ENCODE results near the gene TMEM175.

Gene TMEM175

DNA sequence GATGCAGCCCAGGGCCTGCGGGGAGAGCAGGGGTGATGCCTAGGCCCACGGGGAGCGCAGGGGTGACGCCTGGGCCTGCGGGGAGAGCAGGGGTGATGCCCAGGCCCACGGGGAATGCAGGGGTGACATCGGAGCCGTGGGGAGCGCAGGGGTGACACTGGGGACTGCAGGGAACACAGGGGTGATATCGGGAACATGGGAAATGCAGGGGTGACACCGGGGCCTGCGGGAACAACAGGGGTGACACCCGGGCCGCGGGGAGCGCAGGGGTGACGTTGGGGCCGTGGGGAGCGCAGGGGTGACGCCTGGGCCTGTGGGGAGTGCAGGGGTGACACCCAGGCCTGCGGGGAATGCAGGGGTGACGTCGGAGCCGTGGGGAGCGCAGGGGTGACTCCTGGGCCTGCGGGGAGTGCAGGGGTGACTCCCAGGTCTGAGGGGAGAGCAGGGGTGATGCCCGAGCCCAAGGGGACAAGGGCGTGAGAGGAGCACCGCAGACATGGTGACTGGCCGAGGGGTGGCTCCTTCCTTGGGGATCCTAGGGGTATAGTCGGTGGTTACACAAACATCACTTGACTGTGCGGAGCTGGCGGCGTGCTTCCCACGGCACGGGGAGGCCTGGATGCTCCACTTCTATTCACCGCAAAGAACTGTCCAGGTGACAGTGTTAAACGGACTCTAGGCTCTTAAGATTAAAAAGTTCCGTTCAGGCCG lies 38.1 kb upstream of the TMEM175 start:
- Mint-ChIP-seq H3K4me3 (no peak overlapping the region), H3K36me3 (no peaks in the 10 kb centered on the region), H3K4me1 (ENCODE audit: low read depth) (no peaks in the 10 kb centered on the region), H3K27me3 (no peaks in the 10 kb centered on the region), H3K27ac (no peak overlapping the region), H3K9me3 (ENCODE audit: low read depth) (no peaks in the 10 kb centered on the region)

DNA sequence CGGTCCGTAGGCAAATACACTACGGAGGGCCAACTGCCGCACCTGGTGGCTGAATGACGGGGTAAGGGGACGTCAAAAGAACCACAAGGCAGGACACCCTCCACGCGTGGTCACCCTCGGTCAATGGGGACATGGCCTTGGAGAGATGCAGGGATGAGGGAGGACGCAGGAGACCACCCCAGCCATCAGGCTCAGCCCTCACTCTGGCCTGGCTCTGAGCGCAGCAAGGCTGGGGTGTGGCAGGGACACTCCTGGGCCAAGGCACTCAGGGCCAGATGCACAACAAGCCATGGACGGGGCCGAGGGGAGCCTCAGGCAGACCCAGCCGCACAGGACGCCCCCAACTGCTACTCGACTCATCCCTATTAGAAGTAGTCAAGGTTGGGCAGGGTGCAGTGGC lies 36.7 kb upstream of the TMEM175 start:
- H3K4me3 Mint-ChIP-seq = no peak overlapping the region
- H3K27me3 Mint-ChIP-seq = no peaks in the 10 kb centered on the region
- no peaks in the 10 kb centered on the region for H3K4me1 Mint-ChIP-seq (ENCODE audit: low read depth)
- H3K9me3 Mint-ChIP-seq (ENCODE audit: low read depth) = no peaks in the 10 kb centered on the region
- no peaks in the 10 kb centered on the region for H3K36me3 Mint-ChIP-seq
- no peak overlapping the region for H3K27ac Mint-ChIP-seq

DNA sequence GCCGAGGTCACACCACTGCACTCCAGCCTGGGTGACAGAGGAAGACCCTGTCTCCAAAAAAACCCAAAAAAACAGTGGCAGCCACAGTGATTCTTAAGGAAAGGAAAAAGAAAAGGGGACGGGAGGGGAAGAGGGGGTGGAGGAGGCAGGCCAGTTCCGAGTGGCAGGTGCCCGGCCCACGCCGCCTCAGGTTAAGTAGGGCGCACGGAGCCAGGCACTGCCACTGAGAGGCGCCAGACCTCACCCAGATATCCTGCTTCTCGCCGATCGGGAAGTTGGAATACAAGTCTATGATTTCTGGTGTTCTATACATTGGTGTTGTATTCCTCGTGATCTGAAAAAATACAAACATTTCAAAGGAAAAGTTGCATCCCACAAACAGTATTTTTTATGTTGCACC lies 36.0 kb upstream of the TMEM175 start:
- H3K27ac Mint-ChIP-seq = no peak overlapping the region
- no peak overlapping the region for H3K4me3 Mint-ChIP-seq
- H3K36me3 Mint-ChIP-seq = no peaks in the 10 kb centered on the region
- H3K4me1 Mint-ChIP-seq (ENCODE audit: low read depth) = no peaks in the 10 kb centered on the region
- no peaks in the 10 kb centered on the region for H3K9me3 Mint-ChIP-seq (ENCODE audit: low read depth)
- no peaks in the 10 kb centered on the region for H3K27me3 Mint-ChIP-seq

DNA sequence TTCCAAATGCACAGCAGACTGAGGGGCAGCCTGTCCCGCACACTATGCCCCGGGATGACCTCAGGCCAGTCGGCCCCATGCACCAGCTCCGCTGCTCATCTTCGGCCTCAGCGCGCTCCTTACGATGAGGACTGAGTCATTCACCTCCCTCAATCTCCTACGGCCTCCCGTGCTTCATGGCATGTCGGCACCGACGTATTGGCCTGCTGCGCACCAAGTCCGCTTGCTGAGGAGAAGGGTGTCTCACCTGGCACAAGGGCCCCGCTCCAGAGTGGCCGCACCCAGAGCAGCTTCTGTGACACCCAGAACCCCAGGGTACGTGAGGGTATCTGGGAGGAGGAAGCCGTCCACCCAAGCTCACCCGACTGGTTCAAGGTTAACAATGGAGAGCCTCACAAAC lies 35.6 kb upstream of the TMEM175 start:
- Mint-ChIP-seq H3K9me3 (ENCODE audit: low read depth) (no peaks in the 10 kb centered on the region), H3K36me3 (no peaks in the 10 kb centered on the region), H3K4me1 (ENCODE audit: low read depth) (no peaks in the 10 kb centered on the region), H3K4me3 (no peak overlapping the region), H3K27ac (no peak overlapping the region), H3K27me3 (no peaks in the 10 kb centered on the region)

DNA sequence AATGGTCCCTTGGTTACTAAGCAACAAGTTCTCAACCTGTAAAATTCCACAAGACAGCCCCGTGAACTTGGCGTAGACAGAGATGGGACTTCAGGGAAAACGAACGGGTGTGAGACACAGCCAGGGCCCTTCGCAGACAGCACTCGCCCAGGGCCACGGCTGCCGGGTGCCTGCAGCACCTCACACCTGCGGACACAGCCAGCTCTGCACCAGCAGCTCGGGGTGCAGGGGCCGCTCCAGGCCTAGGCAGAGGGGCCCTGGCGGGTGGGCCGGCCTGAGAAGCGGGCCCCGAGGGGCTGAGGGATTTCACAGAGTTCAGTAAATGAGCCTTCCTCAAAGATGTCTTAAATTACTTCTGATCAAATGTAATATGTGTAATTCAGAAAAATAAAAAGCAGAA lies 34.1 kb upstream of the TMEM175 start:
- no peak overlapping the region for H3K27ac Mint-ChIP-seq
- H3K4me3 Mint-ChIP-seq = no peak overlapping the region
- H3K36me3 Mint-ChIP-seq = no peaks in the 10 kb centered on the region
- H3K27me3 Mint-ChIP-seq = no peaks in the 10 kb centered on the region
- peaks cover 2% of the 10 kb centered on the region for H3K4me1 Mint-ChIP-seq (ENCODE audit: low read depth)
- no peaks in the 10 kb centered on the region for H3K9me3 Mint-ChIP-seq (ENCODE audit: low read depth)

DNA sequence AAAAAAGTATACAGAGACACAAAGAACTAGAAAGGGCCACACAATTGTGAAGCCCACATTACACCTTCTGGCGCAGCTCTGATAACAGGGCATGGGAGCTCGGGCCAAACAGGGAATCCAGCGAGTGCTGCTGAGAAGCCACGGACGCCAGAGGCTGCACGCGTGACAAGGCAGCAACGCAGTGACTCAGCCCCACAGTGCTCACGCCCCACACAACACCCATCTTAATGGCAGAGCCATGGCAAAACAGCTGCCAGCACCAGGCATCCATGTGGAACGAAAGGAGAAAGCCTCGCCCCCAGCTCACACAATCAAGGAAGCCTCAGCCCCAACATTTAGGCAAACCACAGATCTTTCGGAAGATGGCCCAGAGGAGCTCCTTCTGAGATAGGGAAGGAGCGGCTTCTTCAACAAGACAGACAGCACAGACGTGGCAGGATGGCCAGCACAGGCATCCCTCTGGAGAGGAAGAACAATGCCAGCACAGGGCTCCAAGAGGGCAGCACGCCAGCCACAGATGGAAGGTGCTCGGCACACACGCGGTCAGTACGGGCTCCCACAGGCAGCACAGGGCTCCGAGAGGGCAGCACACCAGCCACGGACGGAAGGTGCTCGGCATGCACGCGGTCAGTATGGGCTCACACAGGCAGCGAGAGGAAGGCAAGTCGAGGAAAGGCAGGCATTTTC lies 33.2 kb upstream of the TMEM175 start:
- no peak overlapping the region for H3K4me3 Mint-ChIP-seq
- no peaks in the 10 kb centered on the region for H3K9me3 Mint-ChIP-seq (ENCODE audit: low read depth)
- H3K27me3 Mint-ChIP-seq = no peaks in the 10 kb centered on the region
- peaks cover 2% of the 10 kb centered on the region for H3K4me1 Mint-ChIP-seq (ENCODE audit: low read depth)
- H3K36me3 Mint-ChIP-seq = no peaks in the 10 kb centered on the region
- no peak overlapping the region for H3K27ac Mint-ChIP-seq

DNA sequence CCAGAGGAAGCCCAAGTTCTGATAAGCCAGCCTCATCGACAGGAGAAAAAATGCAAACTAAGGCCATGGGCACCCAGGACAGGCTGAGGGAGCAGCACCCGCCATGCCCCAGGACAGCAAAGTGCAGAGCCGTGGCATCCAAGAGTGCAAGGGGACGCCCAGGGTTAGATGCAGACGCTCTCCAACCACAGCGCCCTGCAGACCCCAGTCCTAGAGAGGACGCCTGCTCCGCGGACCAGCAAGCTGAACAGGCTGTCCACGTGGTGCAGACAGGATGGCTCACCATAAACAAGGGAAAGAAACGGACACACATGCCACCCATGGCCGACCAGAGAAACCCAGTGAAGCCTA lies 32.7 kb upstream of the TMEM175 start:
- Mint-ChIP-seq H3K27me3 (no peaks in the 10 kb centered on the region), H3K36me3 (no peaks in the 10 kb centered on the region), H3K4me3 (no peak overlapping the region), H3K27ac (no peak overlapping the region), H3K4me1 (ENCODE audit: low read depth) (peaks cover 2% of the 10 kb centered on the region), H3K9me3 (ENCODE audit: low read depth) (no peaks in the 10 kb centered on the region)

DNA sequence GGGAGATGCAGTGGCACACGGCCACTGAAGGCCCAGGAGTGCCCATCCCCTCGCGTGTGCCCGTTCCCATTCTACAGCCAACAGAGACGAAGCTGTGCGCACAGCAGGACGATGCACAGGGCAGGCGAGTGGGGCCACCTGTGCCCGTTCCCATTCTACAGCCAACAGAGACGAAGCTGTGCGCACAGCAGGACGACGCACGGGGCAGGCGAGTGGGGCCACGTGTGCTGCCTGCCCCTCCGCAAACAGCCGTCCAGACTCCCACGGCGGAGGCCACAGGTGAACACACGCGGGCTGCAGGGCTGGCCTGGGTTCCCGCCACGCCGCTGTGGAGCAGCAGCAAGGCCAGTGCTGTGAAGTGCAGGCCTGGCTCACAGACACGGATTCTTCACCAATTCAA lies 32.2 kb upstream of the TMEM175 start:
- H3K4me1 Mint-ChIP-seq (ENCODE audit: low read depth) = peaks cover 2% of the 10 kb centered on the region
- no peaks in the 10 kb centered on the region for H3K27me3 Mint-ChIP-seq
- no peak overlapping the region for H3K27ac Mint-ChIP-seq
- no peak overlapping the region for H3K4me3 Mint-ChIP-seq
- H3K36me3 Mint-ChIP-seq = no peaks in the 10 kb centered on the region
- no peaks in the 10 kb centered on the region for H3K9me3 Mint-ChIP-seq (ENCODE audit: low read depth)

DNA sequence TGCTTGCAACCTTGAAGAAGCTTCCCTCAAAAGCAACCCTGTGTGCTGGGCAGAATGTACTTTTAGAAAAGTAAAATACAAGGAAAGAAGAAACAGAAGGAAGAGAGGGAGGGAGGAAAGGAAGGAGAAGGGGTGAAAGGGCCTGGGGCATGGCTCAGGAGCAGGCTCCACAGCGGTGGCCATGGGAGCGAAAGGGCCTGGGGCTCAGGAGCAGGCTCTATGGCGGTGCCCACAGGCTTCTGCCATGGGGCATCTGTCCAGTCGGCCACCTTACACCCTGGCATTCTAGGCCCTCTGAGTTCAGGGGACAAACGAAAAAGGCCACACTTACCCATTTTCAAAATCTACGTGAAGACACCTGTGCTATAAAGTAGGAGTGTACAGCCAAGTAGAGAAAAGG lies 31.5 kb upstream of the TMEM175 start:
- no peak overlapping the region for H3K4me3 Mint-ChIP-seq
- H3K4me1 Mint-ChIP-seq (ENCODE audit: low read depth) = peaks cover 2% of the 10 kb centered on the region
- no peaks in the 10 kb centered on the region for H3K36me3 Mint-ChIP-seq
- H3K27ac Mint-ChIP-seq = no peak overlapping the region
- no peaks in the 10 kb centered on the region for H3K27me3 Mint-ChIP-seq
- H3K9me3 Mint-ChIP-seq (ENCODE audit: low read depth) = no peaks in the 10 kb centered on the region

DNA sequence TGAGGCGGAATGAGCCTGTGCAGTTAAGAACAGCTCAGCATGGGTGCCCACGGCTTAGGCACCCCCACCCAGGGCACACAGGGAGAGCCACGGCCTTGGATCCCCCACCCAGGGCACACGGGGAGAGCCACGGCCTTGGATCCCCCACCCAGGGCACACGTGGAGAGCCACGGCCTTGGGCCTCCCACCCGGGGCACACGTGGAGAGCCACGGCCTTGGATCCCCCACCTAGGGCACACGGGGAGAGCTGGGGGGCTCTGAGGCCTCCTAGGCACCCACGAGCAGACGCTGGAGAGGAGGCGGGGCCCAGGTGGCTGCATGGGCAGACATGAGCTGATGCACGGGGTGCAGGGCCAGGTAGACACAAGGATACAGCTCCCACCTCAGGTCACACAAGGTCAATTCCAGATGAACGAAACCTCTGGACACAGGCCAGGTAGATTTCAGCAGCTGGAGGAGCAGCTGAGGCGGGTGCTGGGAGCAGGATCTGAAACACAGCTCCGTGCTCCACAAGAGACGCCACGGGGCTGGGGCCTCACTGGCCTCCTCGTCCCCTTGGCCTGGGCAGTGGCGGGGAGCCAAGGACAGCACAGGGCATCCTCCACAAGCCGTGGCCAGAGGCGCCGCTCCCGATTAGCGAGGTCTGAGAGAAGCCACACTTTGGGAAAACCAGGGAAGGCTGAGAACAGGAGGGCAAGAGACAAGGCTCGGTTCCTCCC lies 30.9 kb upstream of the TMEM175 start:
- Mint-ChIP-seq H3K4me1 (ENCODE audit: low read depth) (peaks cover 2% of the 10 kb centered on the region), H3K4me3 (no peak overlapping the region), H3K27me3 (no peaks in the 10 kb centered on the region), H3K27ac (no peak overlapping the region), H3K9me3 (ENCODE audit: low read depth) (no peaks in the 10 kb centered on the region), H3K36me3 (no peaks in the 10 kb centered on the region)

DNA sequence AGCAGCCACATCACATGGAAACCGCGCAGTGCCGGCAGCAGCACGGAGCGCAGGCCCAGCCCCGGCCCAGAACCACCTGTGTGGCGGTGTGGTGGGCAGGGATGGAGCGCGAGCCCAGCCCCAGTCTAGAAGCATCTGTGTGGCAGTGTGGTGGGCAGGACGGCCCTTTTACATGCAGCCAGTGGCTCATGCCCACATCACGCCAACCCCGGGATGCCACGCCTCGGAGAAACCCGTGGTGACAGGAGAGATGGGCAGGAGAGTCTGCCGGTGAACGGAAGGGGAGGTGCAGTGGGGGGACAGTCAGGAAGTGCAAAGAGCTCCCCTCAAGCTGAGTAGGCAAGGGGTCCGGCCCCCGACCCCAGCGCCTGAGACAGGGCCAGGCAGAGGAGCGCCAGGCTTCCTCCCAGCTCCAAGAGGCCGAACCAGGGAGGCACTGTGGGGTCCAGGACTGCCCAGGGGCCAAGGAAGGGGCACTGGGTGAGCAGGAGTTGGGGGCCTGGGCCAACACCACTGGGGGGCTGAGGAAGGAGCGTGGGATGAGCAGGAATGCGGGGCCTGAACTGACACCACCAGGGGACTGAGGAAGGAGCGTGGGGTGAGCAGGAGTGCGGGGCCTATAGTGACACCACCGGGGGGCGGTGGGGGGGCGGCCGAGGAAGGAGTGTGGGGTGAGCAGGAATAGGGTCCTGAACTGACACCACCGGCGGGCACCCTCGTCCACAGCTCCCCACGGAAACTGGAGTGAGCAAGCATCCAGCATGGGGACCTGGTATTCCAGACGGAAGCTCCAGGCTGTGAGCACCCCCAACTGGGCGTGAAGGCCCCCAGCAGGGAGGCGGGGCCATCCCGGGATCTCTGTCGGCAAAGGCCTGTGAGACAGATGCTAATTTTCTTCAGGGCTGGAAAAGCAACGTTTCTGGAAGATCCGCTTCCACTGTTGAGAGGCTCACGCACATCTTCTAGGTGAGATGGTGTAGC lies 28.9 kb upstream of the TMEM175 start:
- no peak overlapping the region for H3K4me3 Mint-ChIP-seq
- no peaks in the 10 kb centered on the region for H3K27me3 Mint-ChIP-seq
- H3K4me1 Mint-ChIP-seq (ENCODE audit: low read depth) = peaks cover 2% of the 10 kb centered on the region
- no peaks in the 10 kb centered on the region for H3K36me3 Mint-ChIP-seq
- peak overlapping the region; percentile 34 for H3K27ac Mint-ChIP-seq
- no peaks in the 10 kb centered on the region for H3K9me3 Mint-ChIP-seq (ENCODE audit: low read depth)

DNA sequence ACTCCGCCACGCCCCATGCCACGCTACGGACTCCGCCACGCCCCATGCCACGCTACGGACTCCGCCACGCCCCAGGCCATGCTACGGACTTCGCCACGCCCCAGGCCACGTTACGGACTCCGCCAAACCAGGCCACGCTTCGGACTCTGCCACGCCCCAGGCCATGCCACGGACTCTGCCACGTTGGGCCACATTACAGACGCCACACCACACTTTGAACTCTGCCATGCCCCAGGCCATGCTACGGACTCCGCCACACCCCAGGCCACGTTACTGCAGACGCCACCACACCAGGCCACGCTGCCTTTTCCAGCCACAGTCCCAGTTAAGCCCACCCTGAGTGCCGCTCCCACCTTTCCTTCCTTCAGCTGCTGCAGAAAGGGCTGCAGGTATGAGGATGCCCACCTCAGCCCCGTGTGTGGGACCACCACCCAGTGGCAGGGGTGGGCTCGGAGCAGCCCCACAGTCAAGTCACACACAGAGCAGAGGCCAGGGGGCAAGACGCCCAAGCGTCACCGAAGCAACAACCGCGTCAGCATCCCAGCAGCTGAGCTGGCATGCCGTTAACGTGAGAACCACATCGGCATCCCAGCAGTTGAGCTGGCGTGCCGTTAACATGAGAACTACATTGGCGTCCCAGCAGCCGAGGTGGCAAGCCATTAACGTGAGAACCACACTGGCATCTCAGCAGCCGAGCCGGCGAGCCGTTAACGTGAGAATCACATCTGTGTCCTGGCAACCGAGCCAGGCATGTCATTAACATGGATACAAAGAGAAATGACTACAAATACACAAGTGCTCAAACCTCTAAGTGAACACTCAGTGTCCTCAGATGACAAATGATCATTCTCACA lies 26.5 kb upstream of the TMEM175 start:
- Mint-ChIP-seq H3K4me3 (no peak overlapping the region), H3K36me3 (no peaks in the 10 kb centered on the region), H3K27me3 (no peaks in the 10 kb centered on the region), H3K27ac (no peak overlapping the region), H3K4me1 (ENCODE audit: low read depth) (peaks cover 2% of the 10 kb centered on the region), H3K9me3 (ENCODE audit: low read depth) (no peaks in the 10 kb centered on the region)

DNA sequence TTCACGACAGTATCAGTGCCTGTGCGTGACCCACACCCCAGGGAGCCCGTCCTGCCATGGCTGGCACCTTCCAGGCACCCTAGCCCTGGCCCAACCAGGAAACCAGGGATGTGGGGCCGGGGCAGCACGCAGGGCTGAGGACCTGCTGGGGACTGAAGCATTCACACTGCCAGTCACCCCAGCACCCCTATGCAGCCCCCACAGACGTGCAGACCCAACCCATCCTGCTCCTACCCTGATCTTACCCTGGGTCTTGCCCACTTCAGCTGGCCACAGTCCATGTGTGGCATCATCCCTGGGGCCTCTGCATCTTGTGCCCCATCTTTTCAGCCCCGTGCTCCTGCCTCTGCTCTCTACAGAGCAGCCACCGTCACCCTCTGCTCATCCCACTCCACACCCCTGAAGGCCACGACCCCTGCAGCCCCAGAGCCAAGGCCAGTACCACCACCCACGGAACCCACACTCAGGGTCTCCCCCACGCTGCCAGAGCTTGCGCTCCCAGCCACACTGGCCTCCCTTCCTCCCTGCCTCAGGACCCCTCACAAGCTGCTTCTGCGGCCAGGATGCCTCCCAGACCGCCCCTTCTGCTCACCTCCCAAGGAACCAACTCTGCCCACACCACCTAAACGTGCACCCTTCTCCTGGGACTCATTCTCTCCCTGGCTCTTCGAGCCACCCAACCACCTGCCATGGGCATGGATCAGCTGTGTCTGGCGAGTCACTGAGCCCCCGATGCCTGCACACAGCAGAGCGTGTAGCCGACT lies 25.7 kb upstream of the TMEM175 start:
- Mint-ChIP-seq H3K27me3 (no peaks in the 10 kb centered on the region), H3K27ac (no peak overlapping the region), H3K4me3 (no peak overlapping the region), H3K36me3 (no peaks in the 10 kb centered on the region), H3K9me3 (ENCODE audit: low read depth) (no peaks in the 10 kb centered on the region), H3K4me1 (ENCODE audit: low read depth) (peaks cover 2% of the 10 kb centered on the region)

DNA sequence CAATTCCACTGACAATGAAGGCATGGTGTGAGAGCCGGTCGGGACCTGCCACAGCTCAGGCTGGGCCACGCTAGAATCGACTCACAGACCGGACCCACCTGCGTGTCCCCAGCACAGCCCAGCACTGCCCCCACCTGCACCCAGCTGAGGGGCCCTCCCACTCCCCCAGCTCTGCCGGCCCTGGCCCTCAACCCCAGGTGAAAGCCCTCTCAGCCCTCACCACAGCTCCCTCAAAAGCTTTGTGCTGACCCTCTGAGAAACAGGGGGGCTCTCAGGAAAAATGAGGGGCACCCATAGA lies 25.2 kb upstream of the TMEM175 start:
- no peaks in the 10 kb centered on the region for H3K9me3 Mint-ChIP-seq (ENCODE audit: low read depth)
- H3K36me3 Mint-ChIP-seq = peaks cover 2% of the 10 kb centered on the region
- H3K27ac Mint-ChIP-seq = no peak overlapping the region
- no peaks in the 10 kb centered on the region for H3K27me3 Mint-ChIP-seq
- H3K4me1 Mint-ChIP-seq (ENCODE audit: low read depth) = peaks cover 2% of the 10 kb centered on the region
- H3K4me3 Mint-ChIP-seq = no peak overlapping the region

All from activated naive CD8-positive, alpha-beta T cell (primary cell).